ENCODE measurements around the gene DOCK8.
A peak's percentile ranks its signal among the peaks of the same experiment; 100 is the strongest.

DOCK8 gene

DNA sequence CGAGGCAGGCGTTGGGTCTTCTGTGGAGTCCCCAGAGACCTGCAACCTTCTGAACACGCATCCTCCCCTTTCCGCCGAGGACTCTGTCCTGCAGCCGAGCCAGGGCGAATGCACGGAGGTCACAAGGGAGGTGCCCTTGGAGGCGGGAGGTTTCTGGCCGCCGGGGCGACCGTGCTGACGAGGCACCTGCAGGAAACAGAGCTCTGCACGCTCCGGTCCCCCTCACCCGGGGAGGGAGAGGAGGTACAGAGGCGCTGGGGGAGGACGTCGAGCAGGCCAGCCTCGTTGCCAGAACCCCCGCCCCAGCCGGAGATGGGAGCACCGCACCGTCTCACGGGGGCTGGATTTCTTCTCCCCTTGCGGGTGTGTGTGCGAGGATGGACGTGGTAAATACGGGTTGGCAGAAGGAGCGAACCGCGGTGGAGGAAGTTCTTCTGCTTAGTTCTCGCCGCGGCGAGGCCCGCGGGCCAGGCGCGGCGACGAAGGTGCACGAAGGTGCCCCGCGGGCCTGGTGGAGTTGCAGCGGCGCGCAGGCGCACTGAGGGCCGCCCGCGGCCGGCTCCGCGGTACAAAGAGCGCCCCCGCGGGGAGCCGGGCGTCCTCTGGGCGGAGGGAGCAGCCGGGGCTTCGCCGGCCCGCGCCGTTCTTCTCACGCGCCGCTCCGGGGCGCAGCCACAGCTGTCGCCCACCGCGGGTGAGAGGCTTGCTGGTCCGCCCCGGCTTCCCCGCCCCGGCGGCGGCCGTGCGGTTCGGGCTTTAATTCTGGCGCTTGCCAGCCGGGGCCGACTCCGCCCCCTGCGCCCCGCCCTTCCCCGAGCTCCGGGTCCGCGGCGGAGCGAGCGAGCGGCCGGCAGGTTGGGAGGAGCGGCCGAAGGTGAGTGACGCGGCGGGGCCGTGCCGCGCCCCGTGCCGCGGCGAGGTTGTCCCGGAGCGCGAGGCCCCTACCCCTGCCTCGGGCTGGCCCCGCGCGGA, 289.5 kb downstream of the DOCK8 start, which contains the start of gene KANK1:
KANK1 (plus strand) TSS at position 815 of the 972 bp plus-strand sequence.
- peak; percentile 76 for DNase-seq (ENCODE audit: low spot score)

DNA sequence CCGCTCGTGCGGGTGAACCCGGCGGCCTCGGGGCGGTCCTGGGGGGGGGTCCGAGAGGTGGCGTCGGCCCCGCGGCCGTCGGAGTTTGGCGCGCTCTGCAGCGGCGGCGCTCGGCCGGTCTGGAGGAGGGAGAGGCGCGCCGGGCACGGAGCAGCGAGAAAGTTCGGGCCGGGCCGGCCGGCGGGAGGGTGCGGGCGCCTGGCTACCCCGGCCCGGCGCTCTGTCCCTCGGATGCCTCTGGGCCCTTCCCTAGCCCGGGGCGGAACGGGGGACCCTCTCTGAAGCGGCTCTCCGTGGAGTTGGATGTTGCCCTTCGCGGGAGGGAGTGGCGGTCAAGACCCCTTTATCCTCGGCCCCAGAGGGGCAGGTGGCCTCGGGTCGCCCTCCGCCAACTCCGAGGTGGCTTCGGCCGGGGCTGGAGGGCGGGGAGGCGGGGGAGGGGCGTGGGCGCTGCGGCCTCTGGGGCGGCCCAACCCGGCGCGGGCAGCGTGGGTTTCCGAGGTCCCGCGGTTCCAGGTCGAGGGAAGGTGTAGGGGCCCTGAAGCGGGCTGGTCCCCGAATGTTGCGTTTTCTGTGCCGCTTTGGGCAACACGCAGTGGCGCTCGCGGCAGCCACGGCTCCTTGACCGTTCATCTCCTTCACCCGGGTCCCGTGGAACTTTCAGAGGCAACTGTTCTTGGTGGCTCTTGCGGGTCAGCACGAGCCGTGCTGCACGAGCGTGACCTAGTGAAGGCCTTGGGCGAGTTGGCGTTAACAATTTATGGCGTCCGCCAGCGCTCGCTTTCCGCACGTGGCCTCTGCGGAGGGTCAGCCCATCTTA, 290.5 kb downstream of the DOCK8 start:
- peak; percentile 30 for DNase-seq (ENCODE audit: low spot score)

DNA sequence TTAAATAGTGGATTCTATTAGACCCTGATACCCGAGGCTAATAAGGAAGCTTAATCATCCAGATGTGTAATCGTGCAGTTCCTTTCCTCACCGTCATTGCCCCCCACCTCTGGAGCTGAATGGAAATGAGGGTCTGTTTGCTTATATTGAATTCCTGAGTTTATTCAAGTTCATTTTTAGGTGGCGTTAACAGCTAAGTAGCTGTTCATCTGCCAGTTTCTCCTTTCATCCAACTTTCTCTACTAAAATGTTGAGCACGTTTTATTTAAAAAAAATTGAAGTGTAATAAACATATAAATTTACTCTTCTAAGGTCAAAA, 291.0 kb downstream of the DOCK8 start:
- DNase-seq (ENCODE audit: low spot score): no peak

DNA sequence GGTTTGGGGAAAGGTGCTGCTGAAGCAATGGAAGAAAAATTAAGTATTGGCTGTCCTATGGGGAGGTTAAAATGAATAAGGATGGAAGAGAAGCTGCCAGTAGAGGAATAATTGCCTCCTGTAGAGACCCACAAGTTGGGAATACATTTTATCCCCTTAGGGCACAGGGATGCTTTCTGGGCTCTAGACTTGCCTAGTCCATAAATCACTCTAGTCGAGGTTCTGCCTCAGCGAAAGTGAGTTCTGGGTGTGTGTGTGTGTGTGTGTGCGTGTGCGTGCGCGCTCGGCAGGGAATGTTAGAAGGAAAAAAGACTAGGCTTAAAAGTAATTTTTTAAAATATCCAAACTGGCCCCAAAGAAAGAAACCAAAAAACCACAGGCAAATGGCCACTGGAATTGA, 291.6 kb downstream of the DOCK8 start:
- DNase-seq (ENCODE audit: low spot score): no peak

DNA sequence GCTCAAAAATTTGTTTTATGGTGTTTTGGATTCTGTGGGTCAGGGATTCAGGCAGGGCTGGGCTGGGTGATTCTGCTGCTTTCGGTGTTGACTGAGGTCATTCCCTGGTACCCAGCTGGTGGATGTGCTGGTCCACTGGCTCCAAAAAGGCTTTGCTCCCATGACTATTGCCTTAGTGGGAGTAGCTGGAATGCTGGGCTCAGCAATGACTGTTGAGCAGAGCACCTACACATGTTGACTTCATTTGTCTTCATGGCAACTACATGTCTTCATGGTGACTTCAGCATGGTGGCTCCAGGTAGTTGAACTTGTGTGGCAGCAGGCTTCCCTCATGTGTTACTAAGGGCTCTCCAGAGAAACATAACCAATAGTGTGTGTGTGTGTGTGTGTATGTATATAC, 297.2 kb downstream of the DOCK8 start:
- no peak for DNase-seq (ENCODE audit: low spot score)

DNA sequence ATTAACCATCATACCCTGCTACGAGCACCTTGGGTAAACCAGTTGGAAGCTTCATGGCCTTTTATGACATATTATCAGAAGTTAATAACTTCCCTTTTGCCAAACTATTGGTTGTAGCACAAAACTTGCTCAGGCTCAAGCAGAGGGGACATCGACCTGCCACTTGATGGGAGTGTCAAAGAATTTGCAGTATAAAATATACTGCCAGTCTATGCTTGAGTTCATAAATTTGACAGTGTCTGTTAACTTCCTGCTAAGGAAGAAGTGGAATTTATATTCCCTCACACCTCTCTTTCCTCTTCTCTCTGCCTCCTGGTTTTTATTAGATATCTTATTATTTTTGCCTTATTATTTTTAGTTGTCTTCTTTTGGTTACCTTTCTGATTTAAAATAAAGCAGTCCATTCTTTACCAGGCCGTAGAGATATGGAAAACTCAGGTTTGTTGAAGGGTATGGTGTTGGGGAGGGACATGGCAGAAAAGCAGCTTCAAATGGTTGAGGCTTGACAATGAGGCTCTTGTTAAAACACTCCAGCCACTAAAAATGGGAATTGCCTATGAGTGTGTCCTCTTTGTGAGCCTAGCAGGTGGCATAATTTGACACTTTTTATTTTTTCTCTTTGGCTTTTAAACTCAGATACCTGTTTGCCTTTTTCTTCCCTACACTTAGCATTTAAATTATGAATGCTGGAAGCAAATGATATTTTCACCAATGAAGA, 298.0 kb downstream of the DOCK8 start:
- DNase-seq (ENCODE audit: low spot score): no peak

All from HuH-7.5 (cell line).